Medulla oblongata (tissue), 1 donor: ENCODE data around the gene AURKAIP1.

Experiments
- DNase-seq: peaks from one replicate; pipeline ENCODE4 v3.0.0-alpha.2; 2015; ENCODE audit errors: extremely low spot score

Gene AURKAIP1

DNA sequence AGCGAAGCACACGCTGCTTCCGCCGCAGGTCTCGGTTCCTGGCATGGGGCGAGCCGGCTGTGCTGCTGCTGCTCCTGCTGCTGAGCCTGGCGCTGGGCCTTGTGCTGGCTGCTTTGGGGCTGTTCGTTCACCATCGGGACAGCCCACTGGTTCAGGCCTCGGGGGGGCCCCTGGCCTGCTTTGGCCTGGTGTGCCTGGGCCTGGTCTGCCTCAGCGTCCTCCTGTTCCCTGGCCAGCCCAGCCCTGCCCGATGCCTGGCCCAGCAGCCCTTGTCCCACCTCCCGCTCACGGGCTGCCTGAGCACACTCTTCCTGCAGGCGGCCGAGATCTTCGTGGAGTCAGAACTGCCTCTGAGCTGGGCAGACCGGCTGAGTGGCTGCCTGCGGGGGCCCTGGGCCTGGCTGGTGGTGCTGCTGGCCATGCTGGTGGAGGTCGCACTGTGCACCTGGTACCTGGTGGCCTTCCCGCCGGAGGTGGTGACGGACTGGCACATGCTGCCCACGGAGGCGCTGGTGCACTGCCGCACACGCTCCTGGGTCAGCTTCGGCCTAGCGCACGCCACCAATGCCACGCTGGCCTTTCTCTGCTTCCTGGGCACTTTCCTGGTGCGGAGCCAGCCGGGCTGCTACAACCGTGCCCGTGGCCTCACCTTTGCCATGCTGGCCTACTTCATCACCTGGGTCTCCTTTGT, 41.3 kb downstream of the AURKAIP1 start:
- DNase-seq: no peak

GRCh38 chr1:1332774-1333480, 42.1 kb downstream of the AURKAIP1 start:
- DNase-seq: no peak

DNA sequence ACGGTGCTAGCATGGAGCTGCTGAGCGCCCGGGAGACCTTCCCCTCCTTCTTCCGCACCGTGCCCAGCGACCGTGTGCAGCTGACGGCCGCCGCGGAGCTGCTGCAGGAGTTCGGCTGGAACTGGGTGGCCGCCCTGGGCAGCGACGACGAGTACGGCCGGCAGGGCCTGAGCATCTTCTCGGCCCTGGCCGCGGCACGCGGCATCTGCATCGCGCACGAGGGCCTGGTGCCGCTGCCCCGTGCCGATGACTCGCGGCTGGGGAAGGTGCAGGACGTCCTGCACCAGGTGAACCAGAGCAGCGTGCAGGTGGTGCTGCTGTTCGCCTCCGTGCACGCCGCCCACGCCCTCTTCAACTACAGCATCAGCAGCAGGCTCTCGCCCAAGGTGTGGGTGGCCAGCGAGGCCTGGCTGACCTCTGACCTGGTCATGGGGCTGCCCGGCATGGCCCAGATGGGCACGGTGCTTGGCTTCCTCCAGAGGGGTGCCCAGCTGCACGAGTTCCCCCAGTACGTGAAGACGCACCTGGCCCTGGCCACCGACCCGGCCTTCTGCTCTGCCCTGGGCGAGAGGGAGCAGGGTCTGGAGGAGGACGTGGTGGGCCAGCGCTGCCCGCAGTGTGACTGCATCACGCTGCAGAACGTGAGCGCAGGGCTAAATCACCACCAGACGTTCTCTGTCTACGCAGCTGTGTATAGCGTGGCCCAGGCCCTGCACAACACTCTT, 42.8 kb downstream of the AURKAIP1 start:
- DNase-seq: no peak

- DNase-seq: no peak
These were observed 43.7 kb downstream of the AURKAIP1 start, which contains the start of gene TAS1R3 for GRCh38 chr1:1331068-1331965. TAS1R3 (plus strand) TSS chr1:1331280; CDS start chr1:1331346, 66 bp downstream.

DNA sequence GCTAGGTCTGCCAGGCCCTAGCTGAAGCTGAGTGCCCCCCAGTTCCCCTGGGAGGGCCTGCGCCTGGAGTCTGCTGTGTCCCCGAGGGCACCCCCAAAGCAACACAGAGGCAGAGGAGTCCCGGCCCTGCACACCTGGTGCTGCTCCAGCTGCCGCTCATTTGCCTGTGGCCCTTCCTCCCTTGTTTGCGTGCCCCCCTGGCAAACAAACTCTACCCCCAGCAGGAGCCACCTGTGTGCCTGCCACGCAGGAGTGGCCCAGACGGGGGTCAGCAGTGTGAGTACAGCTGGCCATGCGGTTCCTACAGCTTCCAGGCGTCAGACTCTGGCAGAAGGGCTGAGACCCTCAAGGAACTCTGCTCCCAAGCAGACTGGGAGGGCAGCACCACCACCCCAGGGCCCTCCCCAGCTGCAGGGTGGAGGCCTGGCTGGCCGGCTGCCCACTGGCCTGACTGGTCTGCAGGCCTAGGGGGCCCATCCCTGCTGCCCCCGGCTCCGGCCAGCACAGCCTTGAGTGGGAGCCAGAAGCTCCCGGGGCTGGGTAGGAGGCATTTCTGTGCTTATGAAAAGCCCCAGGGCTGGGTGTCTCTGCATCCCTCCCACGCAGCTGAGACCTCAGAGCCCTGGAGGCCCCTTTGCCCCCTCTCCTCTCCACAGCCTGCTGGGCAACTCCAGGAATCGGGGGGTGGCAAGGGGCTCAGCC, 44.5 kb downstream of the AURKAIP1 start:
- no peak for DNase-seq

GRCh38 chr1:1329304-1330210, 45.5 kb downstream of the AURKAIP1 start:
- DNase-seq: no peak

DNA sequence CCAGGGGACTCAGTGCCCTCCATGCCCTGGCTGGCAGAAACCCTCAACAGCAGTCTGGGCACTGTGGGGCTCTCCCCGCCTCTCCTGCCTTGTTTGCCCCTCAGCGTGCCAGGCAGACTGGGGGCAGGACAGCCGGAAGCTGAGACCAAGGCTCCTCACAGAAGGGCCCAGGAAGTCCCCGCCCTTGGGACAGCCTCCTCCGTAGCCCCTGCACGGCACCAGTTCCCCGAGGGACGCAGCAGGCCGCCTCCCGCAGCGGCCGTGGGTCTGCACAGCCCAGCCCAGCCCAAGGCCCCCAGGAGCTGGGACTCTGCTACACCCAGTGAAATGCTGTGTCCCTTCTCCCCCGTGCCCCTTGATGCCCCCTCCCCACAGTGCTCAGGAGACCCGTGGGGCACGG, 46.8 kb downstream of the AURKAIP1 start:
- DNase-seq: no peak

DNA sequence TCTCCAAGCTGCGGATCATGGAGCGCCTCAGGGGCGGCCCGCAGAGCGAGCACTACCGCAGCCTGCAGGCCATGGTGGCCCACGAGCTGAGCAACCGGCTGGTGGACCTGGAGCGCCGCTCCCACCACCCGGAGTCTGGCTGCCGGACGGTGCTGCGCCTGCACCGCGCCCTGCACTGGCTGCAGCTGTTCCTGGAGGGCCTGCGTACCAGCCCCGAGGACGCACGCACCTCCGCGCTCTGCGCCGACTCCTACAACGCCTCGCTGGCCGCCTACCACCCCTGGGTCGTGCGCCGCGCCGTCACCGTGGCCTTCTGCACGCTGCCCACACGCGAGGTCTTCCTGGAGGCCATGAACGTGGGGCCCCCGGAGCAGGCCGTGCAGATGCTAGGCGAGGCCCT, 47.7 kb downstream of the AURKAIP1 start:
- no peak for DNase-seq

DNA sequence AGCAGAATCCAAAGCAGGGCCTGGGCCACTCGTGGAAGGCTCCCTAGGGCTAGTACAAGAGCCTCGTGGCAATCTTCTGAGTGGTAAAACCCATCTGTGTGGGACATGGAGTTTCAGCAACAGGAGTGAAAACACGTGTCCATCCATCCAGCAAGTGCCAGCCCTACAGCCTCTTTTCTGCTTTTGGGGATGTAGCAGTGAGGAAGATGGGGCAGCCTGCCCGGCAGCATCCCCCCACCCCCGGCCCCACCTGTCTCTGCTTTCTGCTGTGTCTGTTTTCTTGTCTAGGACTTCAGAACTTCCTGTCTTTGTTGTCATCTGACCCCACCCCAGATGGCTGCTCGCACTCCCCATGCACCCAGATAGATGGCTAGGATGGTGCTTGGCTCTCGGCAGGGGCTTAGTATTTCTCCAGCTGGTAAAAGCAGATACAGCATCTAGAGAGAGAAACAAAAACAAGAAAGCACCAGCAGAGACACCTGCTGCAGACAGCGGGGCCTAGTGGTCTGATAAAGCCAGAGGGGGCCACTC, 48.9 kb downstream of the AURKAIP1 start:
- DNase-seq: no peak

GRCh38 chr1:1325288-1326074, 49.5 kb downstream of the AURKAIP1 start:
- DNase-seq: no peak

- peak; percentile 92 for DNase-seq
These were observed 50.3 kb downstream of the AURKAIP1 start, which contains the start of the genes CPTP and INTS11 for GRCh38 chr1:1324524-1325287. CPTP (plus strand) TSS chr1:1324802; CDS start chr1:1326911, 2,109 bp downstream. INTS11 (minus strand) TSS chr1:1324660; CDS start chr1:1324608, 52 bp downstream.

GRCh38 chr1:1324084-1324523, 50.9 kb downstream of the AURKAIP1 start:
- no peak for DNase-seq
